ENCODE measurements around the gene CSNK2A2. TPM values are rescaled to one million over a fixed set of nuclear protein-coding genes. Genes with fewer than 3 reads are reported as not detected.

The CSNK2A2 gene
- total and polyA plus RNA-seq, 9 of the 15 experiments (the other 6 are each of a cell fraction or from before 2014, with no cell fraction given): 20.8 to 109 (median 44.7) TPM

- Histone ChIP-seq H3K4me2 (ENCODE audit: insufficient read depth, low read length) (peak overlapping the region; percentile 92), H2AFZ (ENCODE audit: low read depth, low read length) (no peak overlapping the region), H3K4me3 (peak overlapping the region; percentile 93), H3K4me1 (replicated peaks in 1 of 2; ENCODE audit: control insufficient read depth in 2 of 2, insufficient read depth in 2 of 2, low read length in 2 of 2) (peaks cover 17 to 32% of the 10 kb centered on the region in 2 experiments; a peak in 4 of 5 replicates), H4K20me1 (replicated peaks; ENCODE audit: control insufficient read depth, insufficient read depth, low read length) (peaks cover 29% of the 10 kb centered on the region), H3K9me1 (ENCODE audit: control insufficient read depth, insufficient read depth, low read length) (no peaks in the 10 kb centered on the region), H3K27ac (ENCODE audit: extremely low read depth, low read depth, low read length) (no peak overlapping the region; the same call in 2 of the 3 replicates), H3K79me2 (ENCODE audit: control insufficient read depth, insufficient read depth, low read length) (peaks cover 58% of the 10 kb centered on the region), H3K36me3 (ENCODE audit: control insufficient read depth, insufficient read depth, low read length) (peaks cover 3% of the 10 kb centered on the region; the same call in 1 of the 3 replicates), H3K27me3 (ENCODE audit: control insufficient read depth in 2 of 2, insufficient read depth in 2 of 2, low read length in 2 of 2) (no peaks in the 10 kb centered on the region), H3K9me3 (replicated peaks; ENCODE audit: control insufficient read depth, insufficient read depth, low read depth, low read length) (no peaks in the 10 kb centered on the region), H3K9ac (ENCODE audit: insufficient read depth in 1 of 2, low read depth in 2 of 2, low read length in 2 of 2) (peak overlapping the region; percentile 51 to 99; a peak in 3 of 4 replicates)
- DNase-seq (ENCODE audit: extremely low read depth in 1 of 4, low spot score in 3 of 4) (no peak), ATAC-seq (no peak), FAIRE-seq (no peak)
- CTCF ChIA-PET (ENCODE audit: low intra/inter-chr PET ratio): interaction anchor here (1.2 kb wide), 1 partner anchor 106 kb away, joined by 4 read pairs; no protein-coding TSS in a partner anchor
- intact Hi-C loops (cut with micrococcal nuclease) (loop anchor here (10.0 kb wide), 2 partner anchors 137 to 357 kb away; no protein-coding TSS in a partner anchor), in situ Hi-C loops (cut with MboI) (loop anchor here (10.0 kb wide), 1 partner anchor 113 kb away; no protein-coding TSS in a partner anchor)
- TSS peak; percentile 48 for BruUV-seq (replicated peaks)
- no peak for TF ChIP-seq RBM34 (IDR thresholded peaks at IDR 0.05; ENCODE audit: borderline replicate concordance, insufficient read depth, low read length)
- no peak for TF ChIP-seq HOMEZ (CRISPR knock-in tag; IDR thresholded peaks at IDR 0.05)
- TF ChIP-seq GATAD2B (IDR thresholded peaks at IDR 0.05; ENCODE audit: borderline replicate concordance): no peak
- TF ChIP-seq CCAR2 (IDR thresholded peaks at IDR 0.05; ENCODE audit: low read depth, low read length): no peak
- WGBS (ENCODE audit: insufficient coverage, low coverage, missing lambda C conversion rate): 1% methylated on average over 6 of the region's 6 CpGs
- POLR2A ChIA-PET: interaction anchor here (1.0 to 1.8 kb wide), 4 partner anchors 9 to 149 kb away, joined by 4 to 6 read pairs (median 4); no protein-coding TSS in a partner anchor
These were observed 69.7 kb downstream of the CSNK2A2 start for GRCh38 chr16:58128181-58128631.

Data from K562 (cell line).